KOPT-K1 (cell line): Measurements from ENCODE around the gene POU4F1.

Experiments
- H3K27ac ChIP-seq: fragments of 200-600 bp; sonication (generic); 2 replicates; pipeline ENCODE4 v1.5.1; 2016; ENCODE audit warnings: antibody characterized with exemption, mild to moderate bottlenecking, low read depth, low read length; ENCODE audit not compliant: poor library complexity, severe bottlenecking
- H3K36me3 ChIP-seq: fragments of 200-600 bp; sonication (generic); 2 replicates; pipeline ENCODE4 v1.5.1; 2017; ENCODE audit warnings: antibody characterized with exemption, mild to moderate bottlenecking, low read length, moderate library complexity; ENCODE audit not compliant: insufficient read depth
- H3K9me3 ChIP-seq: fragments of 200-600 bp; sonication (generic); 2 replicates; pipeline ENCODE4 v1.5.1; 2017; ENCODE audit warnings: antibody characterized with exemption, low read length, mild to moderate bottlenecking; ENCODE audit not compliant: insufficient read depth, poor library complexity, severe bottlenecking

POU4F1 gene

DNA sequence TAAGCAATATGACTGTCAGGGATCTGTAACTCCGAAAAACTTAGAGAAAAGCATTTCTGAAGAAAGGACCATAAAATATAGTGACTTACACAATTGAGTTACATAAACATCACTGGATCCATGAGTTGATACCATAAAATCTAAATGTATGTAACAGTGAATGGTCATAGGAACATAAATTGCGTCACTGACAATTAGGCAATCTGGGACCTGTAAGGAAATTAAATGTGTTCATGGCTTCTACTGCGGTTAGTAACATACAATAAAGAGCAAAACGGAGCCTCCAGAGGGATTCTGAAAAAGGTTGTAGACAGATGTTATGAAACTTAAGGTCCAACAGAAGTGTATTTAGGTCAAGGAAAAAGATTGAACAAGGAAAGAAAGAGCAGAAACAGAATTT, 27.1 kb downstream of the POU4F1 start:
- H3K36me3 ChIP-seq, result no peaks in the 10 kb centered on the region
- no peaks in the 10 kb centered on the region for H3K9me3 ChIP-seq
- no peak overlapping the region for H3K27ac ChIP-seq

DNA sequence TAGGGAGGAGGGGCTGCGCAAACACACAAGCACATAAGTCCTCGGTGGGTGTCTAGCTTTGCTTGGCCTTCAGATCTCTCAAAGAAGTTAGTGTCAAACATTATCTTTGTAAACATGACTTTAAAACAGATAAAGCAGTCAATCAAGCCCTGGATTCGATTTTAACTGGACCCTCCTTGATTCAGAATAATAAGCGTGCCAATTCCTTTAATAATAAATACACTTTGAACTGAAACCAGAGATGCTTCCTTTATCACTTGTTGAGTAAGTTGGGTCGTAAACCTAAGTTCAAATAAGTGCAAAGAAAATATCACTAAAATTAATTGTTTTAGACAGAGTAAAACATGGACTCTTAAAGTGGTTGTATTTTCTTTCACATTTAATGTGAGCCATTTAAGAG, 30.9 kb downstream of the POU4F1 start:
- Histone ChIP-seq H3K36me3 (no peaks in the 10 kb centered on the region), H3K9me3 (no peaks in the 10 kb centered on the region), H3K27ac (no peak overlapping the region)

DNA sequence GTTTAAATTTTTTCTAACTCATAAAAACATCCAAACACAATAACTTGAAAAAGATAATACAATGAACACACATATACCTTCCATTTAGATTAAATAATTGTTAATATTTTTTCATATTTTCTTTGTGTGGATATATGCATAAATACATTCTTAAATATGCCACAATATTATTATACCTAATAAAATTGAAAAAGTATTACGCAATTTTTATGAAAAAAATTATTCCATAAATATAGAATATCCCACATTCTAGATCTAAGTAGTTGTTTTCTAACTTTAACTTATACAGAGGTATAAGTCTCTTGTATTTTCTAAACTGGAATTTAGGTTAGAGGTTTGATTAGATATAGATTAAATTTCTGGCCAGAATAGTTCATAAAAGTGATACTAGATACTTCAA, 34.3 kb downstream of the POU4F1 start:
- Histone ChIP-seq H3K36me3 (no peaks in the 10 kb centered on the region), H3K9me3 (no peaks in the 10 kb centered on the region), H3K27ac (no peak overlapping the region)

DNA sequence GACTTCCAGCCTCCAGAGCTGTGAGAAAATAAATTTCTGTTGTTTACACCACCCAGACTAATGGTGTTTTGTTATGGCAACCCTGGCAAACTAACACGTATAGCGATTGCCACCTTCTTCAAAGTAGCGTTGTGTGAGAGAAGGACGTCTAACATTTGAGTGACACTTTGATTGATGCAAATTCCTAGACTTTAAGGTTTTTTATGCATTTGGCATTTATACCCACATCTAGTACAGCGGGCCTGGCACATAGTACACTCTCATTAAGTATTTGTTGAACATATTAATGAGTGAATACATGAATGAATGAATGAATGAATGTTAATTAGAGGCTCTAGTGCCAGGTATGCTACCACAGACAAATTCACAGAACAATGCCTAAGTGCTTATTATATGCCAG, 36.7 kb downstream of the POU4F1 start:
- Histone ChIP-seq H3K9me3 (no peaks in the 10 kb centered on the region), H3K36me3 (no peaks in the 10 kb centered on the region), H3K27ac (no peak overlapping the region)

DNA sequence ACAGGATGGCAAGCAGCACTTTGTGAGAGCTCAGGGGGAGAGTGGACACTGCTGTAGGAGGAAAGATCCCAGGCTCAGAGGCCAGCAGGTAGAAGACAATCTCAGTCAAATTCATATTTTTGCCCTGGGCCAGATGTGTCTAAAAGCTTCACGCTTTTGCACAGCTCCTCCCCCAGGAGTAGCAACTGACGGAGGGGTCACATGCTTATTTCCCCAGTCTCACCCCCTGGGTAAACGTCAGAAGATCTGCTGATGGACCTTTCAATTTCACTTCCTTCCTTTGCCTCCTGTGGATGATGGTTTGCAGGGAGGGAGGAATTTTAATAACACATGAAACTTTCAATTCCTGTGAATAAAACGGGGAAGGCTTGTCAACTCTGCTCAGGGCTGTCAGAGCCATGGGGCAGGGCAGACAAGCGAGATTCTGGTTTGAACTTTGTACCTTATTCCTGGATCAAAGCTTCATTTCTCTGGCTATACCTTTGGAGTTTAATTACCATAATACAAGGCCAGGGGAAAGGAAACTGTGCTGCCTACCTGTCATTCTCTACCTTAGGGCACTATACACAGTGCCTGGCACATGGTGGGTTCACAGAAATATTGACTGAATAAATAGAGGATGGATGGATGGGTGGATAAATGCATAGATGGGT, 41.0 kb downstream of the POU4F1 start:
- Histone ChIP-seq H3K9me3 (no peaks in the 10 kb centered on the region), H3K36me3 (no peaks in the 10 kb centered on the region), H3K27ac (no peak overlapping the region)
